A549 (cell line): ENCODE measurements around the gene GRK1. TPM values are rescaled to one million over a fixed set of nuclear protein-coding genes. Genes with fewer than 3 reads are reported as not detected.

ENCODE experiments used
- ATAC-seq, 2 experiments: fragments of 200-7000 bp in 1 of 2; fragments of >200 bp in 1 of 2; cut with Nextera tagmentation in 1 of 2; cut with Tn5 transposase in 1 of 2; 3 replicates each; pipeline versions ENCODE4 v1.8.0 to v1.9.1; 2018 to 2020; ENCODE audit warnings: mild to moderate bottlenecking in 1 of 2, moderate library complexity in 1 of 2
- CTCF ChIA-PET: fragments of 300-600 bp; sonication (Branson Sonifier 250); formaldehyde crosslinking; extraction: SDS; loops from one replicate; lab custom pipeline; 2021; ENCODE audit warnings: antibody characterized with exemption, inconsistent platforms; lab: Yijun Ruan, JAX
- POLR2A ChIA-PET: fragments of 350-600 bp; formaldehyde crosslinking; extraction: SDS; loops from one replicate; lab custom pipeline; 2021; ENCODE audit warnings: antibody characterized with exemption, inconsistent platforms; lab: Yijun Ruan, JAX
- DNase-seq, 2 experiments: peaks; one replicate each; pipeline versions ENCODE4 v3.0.0 to v3.0.0-alpha.2; 2011 to 2016; ENCODE audit warnings: low read depth in 1 of 2, low spot score in 1 of 2
- FAIRE-seq: peaks from 2 replicates; lab custom pipeline; 2011; peaks lifted over from hg19 to GRCh38; lab: Jason Lieb, UNC
- H3K27ac ChIP-seq, 2 experiments: fragments of >200 bp; sonication (Bioruptor Twin); formaldehyde crosslinking; 3 replicates each; pipeline ENCODE4 v1.5.1; 2016 to 2017
- H3K4me1 ChIP-seq: fragments of >200 bp; sonication (Bioruptor Twin); formaldehyde crosslinking; 3 replicates; pipeline ENCODE4 v1.6.1; 2016
- H3K4me2 ChIP-seq: fragments of >200 bp; sonication (Bioruptor Twin); formaldehyde crosslinking; 3 replicates; pipeline ENCODE4 v1.6.1; 2016
- H3K4me3 ChIP-seq: fragments of >200 bp; sonication (Bioruptor Twin); formaldehyde crosslinking; 3 replicates; pipeline ENCODE4 v1.5.1; 2016
- H3K9me3 ChIP-seq: fragments of >200 bp; sonication (Bioruptor Twin); formaldehyde crosslinking; 3 replicates; pipeline ENCODE4 v1.6.1; 2016
- BHLHE40 ChIP-seq: IDR thresholded peaks from 2 replicates; pipeline ENCODE4 v1.6.1; 2012; ENCODE audit warnings: low read depth, low read length, inconsistent platforms
- CBX8 ChIP-seq: fragments of 200-600 bp; sonication (generic); IDR thresholded peaks from 2 replicates; pipeline ENCODE4 v1.6.1; 2016
- CHD2 ChIP-seq: fragments of 150-350 bp; IDR thresholded peaks from 2 replicates; pipeline ENCODE4 v1.6.1; 2014; ENCODE audit warnings: low read length; ENCODE audit not compliant: partially characterized antibody
- CHD4 ChIP-seq: fragments of 200-600 bp; sonication (generic); IDR thresholded peaks from 2 replicates; pipeline ENCODE4 v1.6.1; 2016; ENCODE audit warnings: antibody characterized with exemption, mild to moderate bottlenecking, borderline replicate concordance
- EHF ChIP-seq: fragments of 250-450 bp; sonication (Bioruptor Pico); IDR thresholded peaks from 2 replicates; pipeline ENCODE4 v1.5.0; 2020; ENCODE audit warnings: mild to moderate bottlenecking
- EHMT2 ChIP-seq: fragments of 200-600 bp; sonication (generic); IDR thresholded peaks from 2 replicates; pipeline ENCODE4 v1.6.1; 2016; ENCODE audit warnings: antibody characterized with exemption, low read depth, mild to moderate bottlenecking, moderate library complexity
- FOSB ChIP-seq: fragments of 250-450 bp; sonication (Bioruptor Pico); IDR thresholded peaks from 2 replicates; pipeline ENCODE4 v1.5.0; 2020; ENCODE audit warnings: mild to moderate bottlenecking, moderate library complexity
- FOSL2 ChIP-seq, 2 experiments: fragments of 450-650 bp in 1 of 2; fragments of >200 bp in 1 of 2; sonication (Bioruptor Twin) in 1 of 2; formaldehyde crosslinking; IDR thresholded peaks; 2 replicates each; pipeline versions ENCODE4 v1.5.0 to v1.6.1; 2016 to 2020; ENCODE audit warnings: mild to moderate bottlenecking in 1 of 2, moderate library complexity in 1 of 2
- FOXS1 ChIP-seq: fragments of 250-450 bp; sonication (Bioruptor Pico); IDR thresholded peaks from 2 replicates; pipeline ENCODE4 v1.5.0; 2020; ENCODE audit warnings: mild to moderate bottlenecking, moderate library complexity
- GATA3 ChIP-seq: IDR thresholded peaks from 2 replicates; pipeline ENCODE4 v1.6.1; 2012; ENCODE audit warnings: borderline replicate concordance
- HEYL ChIP-seq: fragments of 250-450 bp; sonication (Bioruptor Pico); IDR thresholded peaks from 2 replicates; pipeline ENCODE4 v1.8.0; 2021; ENCODE audit warnings: mild to moderate bottlenecking, moderate library complexity
- HOXA7 ChIP-seq: fragments of 250-450 bp; sonication (Bioruptor Pico); IDR thresholded peaks from 2 replicates; pipeline ENCODE4 v1.5.0; 2020; ENCODE audit warnings: mild to moderate bottlenecking, moderate library complexity
- JUNB ChIP-seq: fragments of >200 bp; sonication (Bioruptor Twin); formaldehyde crosslinking; IDR thresholded peaks from 2 replicates; pipeline ENCODE4 v1.6.1; 2016
- KDM1A ChIP-seq: fragments of 200-600 bp; sonication (generic); IDR thresholded peaks from 2 replicates; pipeline ENCODE4 v1.6.1; 2016; ENCODE audit warnings: low read depth, mild to moderate bottlenecking
- MAFK ChIP-seq: fragments of 450-650 bp; IDR thresholded peaks from 2 replicates; pipeline ENCODE4 v1.6.1; 2014; ENCODE audit not compliant: partially characterized antibody
- MAZ ChIP-seq: fragments of 150-350 bp; IDR thresholded peaks from 2 replicates; pipeline ENCODE4 v1.6.1; 2014; ENCODE audit warnings: antibody characterized with exemption, low read depth, low read length, borderline replicate concordance
- MYC ChIP-seq: IDR thresholded peaks from 2 replicates; pipeline ENCODE4 v1.6.1; 2012; ENCODE audit warnings: mild to moderate bottlenecking, inconsistent platforms, low read length, improper control_type of control experiment, borderline replicate concordance
- PHF8 ChIP-seq: fragments of 200-600 bp; sonication (generic); IDR thresholded peaks from 2 replicates; pipeline ENCODE4 v1.6.1; 2016; ENCODE audit warnings: low read depth, mild to moderate bottlenecking, antibody characterized with exemption, moderate library complexity, borderline replicate concordance
- RAD21 ChIP-seq, 2 experiments: fragments of >200 bp in 1 of 2; sonication (Bioruptor Twin) in 1 of 2; formaldehyde crosslinking in 1 of 2; IDR thresholded peaks in 1 of 2; conservative IDR thresholded peaks in 1 of 2; 2 replicates in 1 of 2; 3 replicates in 1 of 2; pipeline ENCODE4 v1.6.1; 2012 to 2018; ENCODE audit warnings: inconsistent platforms in 1 of 2
- RFX5 ChIP-seq: fragments of 450-650 bp; IDR thresholded peaks from 2 replicates; pipeline ENCODE4 v1.7.1; 2014; ENCODE audit warnings: antibody characterized with exemption, mild to moderate bottlenecking, moderate library complexity
- RNF2 ChIP-seq: fragments of 200-600 bp; sonication (generic); IDR thresholded peaks from 2 replicates; pipeline ENCODE4 v1.6.1; 2016; ENCODE audit warnings: low read depth, mild to moderate bottlenecking, antibody characterized with exemption, moderate library complexity, borderline replicate concordance
- TFCP2L1 ChIP-seq: fragments of 250-450 bp; sonication (Bioruptor Pico); IDR thresholded peaks from 2 replicates; pipeline ENCODE4 v1.5.0; 2021; ENCODE audit warnings: mild to moderate bottlenecking
- TP53 ChIP-seq: fragments of 250-450 bp; sonication (Bioruptor Pico); IDR thresholded peaks from 2 replicates; pipeline ENCODE4 v1.5.0; 2021; ENCODE audit warnings: mild to moderate bottlenecking, moderate library complexity
- ZC3H11A ChIP-seq: fragments of 450-650 bp; IDR thresholded peaks from 2 replicates; pipeline ENCODE4 v1.6.1; 2014; ENCODE audit warnings: antibody characterized with exemption, mild to moderate bottlenecking
- ZSCAN20 ChIP-seq: fragments of 250-450 bp; sonication (Bioruptor Pico); IDR thresholded peaks from 2 replicates; pipeline ENCODE4 v1.8.0; 2022; ENCODE audit warnings: mild to moderate bottlenecking, moderate library complexity
- WGBS: methylation state at CpG from one replicate; pipeline ENCODE4 v1.1.6; 2017; ENCODE audit errors: missing lambda C conversion rate; 5-methylcytosine and 5-hydroxymethylcytosine counted together
- polyA plus RNA-seq, 4 experiments: library from polyadenylated mRNA; depleted of rRNA in 3 of 4; stranded (reverse); fragments of >200 nt; fragmentation: RNase III in 1 of 4; extraction: RNeasy Plus Mini Kit Qiagen cat#74134 plus additional on column Dnase treatment in 1 of 4; gene quantifications; 2 replicates in 3 of 4; 3 replicates in 1 of 4; pipeline ENCODE4 v1.2.3, GENCODE V29; 2011 to 2017
- TF ChIP-seq, protein P1 (sequence below): IDR thresholded peaks from 2 replicates; pipeline ENCODE4 v1.6.1; 2012; ENCODE audit warnings: low read depth, borderline replicate concordance
- TF ChIP-seq, protein P2 (sequence below): fragments of 250-450 bp; sonication (Bioruptor Pico); IDR thresholded peaks from 2 replicates; pipeline ENCODE4 v1.5.0; 2020; ENCODE audit warnings: low read depth, mild to moderate bottlenecking, moderate library complexity
- TF ChIP-seq, protein P3 (sequence below): fragments of 250-450 bp; sonication (Bioruptor Pico); IDR thresholded peaks from 2 replicates; pipeline ENCODE4 v1.5.0; 2021; ENCODE audit warnings: mild to moderate bottlenecking, moderate library complexity, borderline replicate concordance
- TF ChIP-seq, protein P4 (sequence below): IDR thresholded peaks from 2 replicates; pipeline ENCODE4 v1.6.1; 2012
- TF ChIP-seq, protein P5 (sequence below): fragments of 200-600 bp; sonication (generic); IDR thresholded peaks from 2 replicates; pipeline ENCODE4 v1.6.1; 2016; ENCODE audit warnings: antibody characterized with exemption, mild to moderate bottlenecking, moderate library complexity

Gene GRK1
- polyA plus RNA-seq, 2 of the 4 experiments (the other 2 are of a cell fraction), result not detected

DNA sequence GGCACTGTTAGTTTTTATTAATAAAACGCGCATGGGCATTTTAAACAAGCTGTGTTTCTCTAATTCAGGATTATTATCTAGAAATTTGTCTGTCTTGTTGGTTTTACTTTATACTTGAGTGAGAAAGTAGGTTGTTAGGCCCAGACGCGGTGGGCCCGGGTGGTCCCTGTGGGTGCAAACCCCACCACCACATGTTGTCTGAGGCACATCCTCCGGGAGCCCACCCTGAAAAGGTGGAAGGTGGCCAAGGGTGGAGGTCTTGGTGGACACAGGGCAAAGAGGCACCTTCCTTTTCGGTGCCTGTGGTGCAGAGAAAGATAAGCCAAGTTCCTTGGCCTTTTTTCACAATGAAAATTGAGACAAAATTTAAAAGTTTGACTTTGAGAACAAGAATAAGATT is 25.6 kb upstream of the GRK1 start:
- H3K9me3 ChIP-seq, result peaks cover 35% of the 10 kb centered on the region
- POLR2A ChIA-PET, result no interaction called here
- CTCF ChIA-PET, result no interaction called here

DNA sequence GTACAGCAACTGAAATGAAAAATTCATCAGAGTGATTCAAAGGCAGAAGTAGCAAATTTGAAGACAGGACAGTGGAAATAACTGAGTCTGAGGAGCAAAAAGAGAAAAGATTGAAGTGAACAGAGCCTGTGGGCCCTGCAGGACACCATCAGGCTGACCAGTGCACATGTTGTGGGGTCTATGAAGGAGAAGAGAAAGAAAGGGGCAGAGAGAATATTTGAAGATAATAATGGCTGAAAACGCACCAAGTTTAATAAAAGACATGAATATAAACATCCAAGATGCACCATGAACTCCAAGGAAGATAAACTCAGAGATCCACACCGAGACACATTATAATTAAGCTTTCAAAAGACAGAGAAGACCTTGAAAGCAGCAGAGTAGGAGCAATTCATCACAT is 24.5 kb upstream of the GRK1 start:
- 95% methylated on average over 2 of the region's 2 CpGs for WGBS
- no peak for FAIRE-seq

More for the DNA sequence above, 25.6 kb upstream of the GRK1 start:
- H3K4me3 ChIP-seq, result no peak overlapping the region
- ATAC-seq, result no peak
- no peak for TF ChIP-seq GATA3
- TF ChIP-seq CBX8, result no peak
- no peak for TF ChIP-seq FOXS1 (CRISPR knock-in tag)
- no peak for TF ChIP-seq PHF8
- TF ChIP-seq CHD2, result no peak
- no peak for TF ChIP-seq MYC
- TF ChIP-seq, protein P1, sequence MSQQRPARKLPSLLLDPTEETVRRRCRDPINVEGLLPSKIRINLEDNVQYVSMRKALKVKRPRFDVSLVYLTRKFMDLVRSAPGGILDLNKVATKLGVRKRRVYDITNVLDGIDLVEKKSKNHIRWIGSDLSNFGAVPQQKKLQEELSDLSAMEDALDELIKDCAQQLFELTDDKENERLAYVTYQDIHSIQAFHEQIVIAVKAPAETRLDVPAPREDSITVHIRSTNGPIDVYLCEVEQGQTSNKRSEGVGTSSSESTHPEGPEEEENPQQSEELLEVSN, result no peak
- no peak for TF ChIP-seq FOSL2 (IDR thresholded peaks at IDR 0.05)
- TF ChIP-seq FOSL2 (CRISPR knock-in tag; IDR thresholded peaks at IDR 0.05), result no peak
- TF ChIP-seq JUNB, result no peak
- TF ChIP-seq, all 56 proteins: peak for 0
- 80% methylated on average over 7 of the region's 7 CpGs for WGBS
- H3K4me1 ChIP-seq, result no peaks in the 10 kb centered on the region
- no peak overlapping the region for H3K27ac ChIP-seq
- DNase-seq (no peak), FAIRE-seq (no peak)
- H3K4me2 ChIP-seq, result no peak overlapping the region

DNA sequence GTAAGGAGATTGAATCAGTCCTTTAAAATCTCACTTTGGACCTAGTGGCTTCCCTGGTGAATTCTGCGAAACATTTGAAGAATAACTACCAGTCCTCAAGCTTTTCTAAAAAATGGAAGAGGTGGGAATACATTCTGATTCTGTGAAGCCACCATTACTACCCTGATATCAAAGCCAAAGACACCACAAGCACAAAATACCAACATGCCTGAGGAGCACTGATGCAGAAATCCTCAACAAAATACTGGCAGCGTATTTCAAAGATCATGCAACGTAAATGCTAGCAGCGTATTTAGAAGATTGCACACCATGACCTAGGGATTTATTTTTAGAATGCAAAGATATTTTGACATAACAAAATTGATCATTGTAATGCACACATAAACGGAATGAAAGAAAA is 23.4 kb upstream of the GRK1 start:
- CTCF ChIA-PET, result no interaction called here
- no peak for ATAC-seq
- POLR2A ChIA-PET, result no interaction called here
- Histone ChIP-seq H3K4me3 (no peak overlapping the region), H3K4me2 (no peak overlapping the region), H3K9me3 (peaks cover 35% of the 10 kb centered on the region), H3K4me1 (peaks cover 9% of the 10 kb centered on the region), H3K27ac (no peak overlapping the region)
- FAIRE-seq, result no peak
- TF ChIP-seq, protein P2, sequence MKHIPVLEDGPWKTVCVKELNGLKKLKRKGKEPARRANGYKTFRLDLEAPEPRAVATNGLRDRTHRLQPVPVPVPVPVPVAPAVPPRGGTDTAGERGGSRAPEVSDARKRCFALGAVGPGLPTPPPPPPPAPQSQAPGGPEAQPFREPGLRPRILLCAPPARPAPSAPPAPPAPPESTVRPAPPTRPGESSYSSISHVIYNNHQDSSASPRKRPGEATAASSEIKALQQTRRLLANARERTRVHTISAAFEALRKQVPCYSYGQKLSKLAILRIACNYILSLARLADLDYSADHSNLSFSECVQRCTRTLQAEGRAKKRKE (CRISPR knock-in tag), result no peak
- TF ChIP-seq EHF (CRISPR knock-in tag), result no peak
- TF ChIP-seq RAD21 (conservative IDR thresholded peaks at IDR 0.05 in 1 of 2, IDR thresholded peaks at IDR 0.05 in 1 of 2), result no peak
- TF ChIP-seq GATA3, result no peak
- TF ChIP-seq HOXA7 (CRISPR knock-in tag), result no peak
- TF ChIP-seq RFX5, result no peak
- TF ChIP-seq, protein P3, sequence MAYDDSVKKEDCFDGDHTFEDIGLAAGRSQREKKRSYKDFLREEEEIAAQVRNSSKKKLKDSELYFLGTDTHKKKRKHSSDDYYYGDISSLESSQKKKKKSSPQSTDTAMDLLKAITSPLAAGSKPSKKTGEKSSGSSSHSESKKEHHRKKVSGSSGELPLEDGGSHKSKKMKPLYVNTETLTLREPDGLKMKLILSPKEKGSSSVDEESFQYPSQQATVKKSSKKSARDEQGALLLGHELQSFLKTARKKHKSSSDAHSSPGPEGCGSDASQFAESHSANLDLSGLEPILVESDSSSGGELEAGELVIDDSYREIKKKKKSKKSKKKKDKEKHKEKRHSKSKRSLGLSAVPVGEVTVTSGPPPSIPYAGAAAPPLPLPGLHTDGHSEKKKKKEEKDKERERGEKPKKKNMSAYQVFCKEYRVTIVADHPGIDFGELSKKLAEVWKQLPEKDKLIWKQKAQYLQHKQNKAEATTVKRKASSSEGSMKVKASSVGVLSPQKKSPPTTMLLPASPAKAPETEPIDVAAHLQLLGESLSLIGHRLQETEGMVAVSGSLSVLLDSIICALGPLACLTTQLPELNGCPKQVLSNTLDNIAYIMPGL (CRISPR knock-in tag), result no peak
- TF ChIP-seq ZSCAN20, result no peak
- no peak for TF ChIP-seq TFCP2L1
- no peak for DNase-seq
- WGBS, result 92% methylated on average over 5 of the region's 5 CpGs

More for the DNA sequence above, 24.5 kb upstream of the GRK1 start:
- DNase-seq, result no peak
- Histone ChIP-seq H3K4me3 (no peak overlapping the region), H3K27ac (no peak overlapping the region), H3K4me1 (peaks cover 5% of the 10 kb centered on the region; the same call in 2 of the 3 replicates), H3K4me2 (no peak overlapping the region), H3K9me3 (peaks cover 35% of the 10 kb centered on the region)
- no peak for ATAC-seq
- POLR2A ChIA-PET, result no interaction called here
- TF ChIP-seq RNF2 (no peak), JUNB (no peak), HEYL (CRISPR knock-in tag) (no peak), CBX8 (no peak), BHLHE40 (no peak), ZC3H11A (no peak), EHMT2 (no peak), CHD4 (no peak), KDM1A (no peak), FOSB (CRISPR knock-in tag) (no peak), FOXS1 (CRISPR knock-in tag) (no peak), MAFK (no peak), MAZ (no peak), TFCP2L1 (no peak), TP53 (CRISPR knock-in tag) (no peak), MYC (no peak)
- TF ChIP-seq, protein P4, sequence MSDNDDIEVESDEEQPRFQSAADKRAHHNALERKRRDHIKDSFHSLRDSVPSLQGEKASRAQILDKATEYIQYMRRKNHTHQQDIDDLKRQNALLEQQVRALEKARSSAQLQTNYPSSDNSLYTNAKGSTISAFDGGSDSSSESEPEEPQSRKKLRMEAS, result no peak
- TF ChIP-seq, protein P5, sequence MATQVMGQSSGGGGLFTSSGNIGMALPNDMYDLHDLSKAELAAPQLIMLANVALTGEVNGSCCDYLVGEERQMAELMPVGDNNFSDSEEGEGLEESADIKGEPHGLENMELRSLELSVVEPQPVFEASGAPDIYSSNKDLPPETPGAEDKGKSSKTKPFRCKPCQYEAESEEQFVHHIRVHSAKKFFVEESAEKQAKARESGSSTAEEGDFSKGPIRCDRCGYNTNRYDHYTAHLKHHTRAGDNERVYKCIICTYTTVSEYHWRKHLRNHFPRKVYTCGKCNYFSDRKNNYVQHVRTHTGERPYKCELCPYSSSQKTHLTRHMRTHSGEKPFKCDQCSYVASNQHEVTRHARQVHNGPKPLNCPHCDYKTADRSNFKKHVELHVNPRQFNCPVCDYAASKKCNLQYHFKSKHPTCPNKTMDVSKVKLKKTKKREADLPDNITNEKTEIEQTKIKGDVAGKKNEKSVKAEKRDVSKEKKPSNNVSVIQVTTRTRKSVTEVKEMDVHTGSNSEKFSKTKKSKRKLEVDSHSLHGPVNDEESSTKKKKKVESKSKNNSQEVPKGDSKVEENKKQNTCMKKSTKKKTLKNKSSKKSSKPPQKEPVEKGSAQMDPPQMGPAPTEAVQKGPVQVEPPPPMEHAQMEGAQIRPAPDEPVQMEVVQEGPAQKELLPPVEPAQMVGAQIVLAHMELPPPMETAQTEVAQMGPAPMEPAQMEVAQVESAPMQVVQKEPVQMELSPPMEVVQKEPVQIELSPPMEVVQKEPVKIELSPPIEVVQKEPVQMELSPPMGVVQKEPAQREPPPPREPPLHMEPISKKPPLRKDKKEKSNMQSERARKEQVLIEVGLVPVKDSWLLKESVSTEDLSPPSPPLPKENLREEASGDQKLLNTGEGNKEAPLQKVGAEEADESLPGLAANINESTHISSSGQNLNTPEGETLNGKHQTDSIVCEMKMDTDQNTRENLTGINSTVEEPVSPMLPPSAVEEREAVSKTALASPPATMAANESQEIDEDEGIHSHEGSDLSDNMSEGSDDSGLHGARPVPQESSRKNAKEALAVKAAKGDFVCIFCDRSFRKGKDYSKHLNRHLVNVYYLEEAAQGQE, result no peak
- CTCF ChIA-PET, result no interaction called here
